ENCODE results near the gene IFNL2.

DNA sequence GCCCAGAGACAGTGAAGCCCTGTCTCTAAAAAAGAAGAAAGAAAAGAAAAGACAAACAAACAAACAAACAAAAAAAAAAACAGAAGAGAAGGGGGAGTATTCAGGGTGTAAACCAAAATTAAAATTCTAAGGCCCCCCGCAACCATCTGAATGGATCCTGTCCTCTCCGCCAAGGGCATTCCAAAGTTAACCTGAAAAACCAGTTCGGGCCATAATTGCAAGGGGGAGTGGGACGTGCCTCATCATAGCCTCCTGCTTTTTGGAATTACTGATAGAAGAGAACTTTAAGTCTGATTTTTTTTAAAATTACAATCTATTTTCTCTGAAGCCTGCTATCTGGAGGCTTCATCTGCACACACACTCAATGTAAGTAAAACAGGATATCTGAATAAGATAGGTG lies 5.7 kb upstream of the IFNL2 start:
- TF ChIP-seq POLR2A (IDR thresholded peaks at IDR 0.05) (no peak), CTCF (IDR thresholded peaks at IDR 0.05) (no peak), EP300 (IDR thresholded peaks at IDR 0.05) (no peak)

Measured in suprapubic skin (tissue), 3 donors.